Gastrocnemius medialis (tissue), 4 donors: ENCODE results near the gene GNAI2.

Experiments used
- POLR2A ChIP-seq, 2 donors: fragments of 450-650 bp; IDR thresholded peaks; one replicate each; pipeline ENCODE4 v1.6.1; 2017; ENCODE audit warnings: antibody characterized with exemption in 2 of 2, mild to moderate bottlenecking in 2 of 2, moderate library complexity in 2 of 2
- TF ChIP-seq, protein P1 (sequence below), 5 experiments: fragments of 450-650 bp in 3 of 5; fragments of 200-600 bp in 2 of 5; sonication (generic) in 2 of 5; IDR thresholded peaks in 4 of 5; conservative IDR thresholded peaks in 1 of 5; 1 replicate in 4 of 5; 2 replicates in 1 of 5; pipeline ENCODE4 v1.5.1; 2016 to 2019; ENCODE audit warnings: antibody characterized with exemption in 5 of 5, mild to moderate bottlenecking in 3 of 5, moderate library complexity in 3 of 5

DNA sequence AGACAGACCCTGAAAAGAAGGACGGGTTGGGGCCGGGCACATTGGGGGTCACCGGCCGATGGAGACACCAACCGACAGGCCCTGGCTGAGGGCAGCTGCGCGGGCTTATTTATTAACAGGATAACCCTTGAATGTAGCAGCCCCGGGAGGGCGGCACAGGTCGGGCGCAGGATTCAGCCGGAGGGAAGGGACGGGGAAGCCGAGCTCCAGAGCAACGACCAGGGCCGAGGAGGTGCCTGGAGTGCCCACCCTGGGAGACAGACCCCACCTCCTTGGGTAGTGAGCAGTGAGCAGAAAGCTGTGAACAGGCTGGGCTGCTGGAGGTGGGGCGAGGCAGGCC is 40.7 kb downstream of the GNAI2 start:
- TF ChIP-seq, protein P1, sequence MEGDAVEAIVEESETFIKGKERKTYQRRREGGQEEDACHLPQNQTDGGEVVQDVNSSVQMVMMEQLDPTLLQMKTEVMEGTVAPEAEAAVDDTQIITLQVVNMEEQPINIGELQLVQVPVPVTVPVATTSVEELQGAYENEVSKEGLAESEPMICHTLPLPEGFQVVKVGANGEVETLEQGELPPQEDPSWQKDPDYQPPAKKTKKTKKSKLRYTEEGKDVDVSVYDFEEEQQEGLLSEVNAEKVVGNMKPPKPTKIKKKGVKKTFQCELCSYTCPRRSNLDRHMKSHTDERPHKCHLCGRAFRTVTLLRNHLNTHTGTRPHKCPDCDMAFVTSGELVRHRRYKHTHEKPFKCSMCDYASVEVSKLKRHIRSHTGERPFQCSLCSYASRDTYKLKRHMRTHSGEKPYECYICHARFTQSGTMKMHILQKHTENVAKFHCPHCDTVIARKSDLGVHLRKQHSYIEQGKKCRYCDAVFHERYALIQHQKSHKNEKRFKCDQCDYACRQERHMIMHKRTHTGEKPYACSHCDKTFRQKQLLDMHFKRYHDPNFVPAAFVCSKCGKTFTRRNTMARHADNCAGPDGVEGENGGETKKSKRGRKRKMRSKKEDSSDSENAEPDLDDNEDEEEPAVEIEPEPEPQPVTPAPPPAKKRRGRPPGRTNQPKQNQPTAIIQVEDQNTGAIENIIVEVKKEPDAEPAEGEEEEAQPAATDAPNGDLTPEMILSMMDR (IDR thresholded peaks at IDR 0.05 in 4 of 5, conservative IDR thresholded peaks at IDR 0.05 in 1 of 5): no peak
- TF ChIP-seq POLR2A (IDR thresholded peaks at IDR 0.05): no peak
